GM10266 (cell line): Measurements from ENCODE around the gene CDC40.

Experiments
- DNase-seq: peaks from one replicate; pipeline ENCODE4 v3.0.0; 2012; ENCODE audit errors: extremely low spot score
- CTCF ChIP-seq: IDR thresholded peaks from 2 replicates; pipeline ENCODE4 v1.5.1; 2012; ENCODE audit warnings: mild to moderate bottlenecking, low read depth; ENCODE audit not compliant: control insufficient read depth, insufficient read depth; ENCODE audit errors: missing control alignments

Gene CDC40

DNA sequence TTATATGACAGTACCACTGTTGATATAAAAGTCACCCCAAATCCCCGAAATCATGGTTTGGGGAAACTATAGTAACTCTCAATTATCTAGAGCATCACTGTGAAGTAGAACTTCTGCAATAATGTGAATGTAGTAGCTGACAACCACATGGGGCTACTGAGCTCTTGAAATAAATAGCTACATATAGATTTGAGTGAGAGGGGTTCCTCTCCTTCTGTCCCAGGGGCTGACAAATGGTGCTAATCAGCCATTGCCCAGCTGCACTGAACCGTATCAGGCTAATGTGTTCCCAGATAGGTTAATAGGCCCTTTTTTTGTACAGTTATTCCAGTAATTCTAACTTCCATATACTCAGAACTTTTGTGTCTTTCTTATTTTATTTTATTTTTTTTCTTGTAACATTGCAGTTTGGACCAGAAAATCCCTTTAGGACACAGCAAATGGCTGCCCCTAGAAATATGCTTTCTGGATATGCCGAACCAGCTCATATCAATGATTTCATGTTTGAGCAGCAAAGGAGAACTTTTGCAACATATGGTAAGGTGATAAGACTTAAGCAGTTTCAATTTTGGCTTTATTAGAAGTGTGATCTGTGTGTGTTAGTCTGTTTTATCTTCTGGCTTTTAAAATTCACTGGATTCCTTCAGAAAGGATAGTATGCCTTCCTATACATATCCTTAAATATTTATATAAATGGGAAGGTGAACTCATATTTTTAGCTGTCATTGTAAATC, 21.1 kb downstream of the CDC40 start:
- no peak for TF ChIP-seq CTCF
- DNase-seq = no peak

- DNase-seq = no peak
- TF ChIP-seq CTCF = no peak
Observed at GRCh38 chr6:110207652-110208051, 27.4 kb downstream of the CDC40 start.

- DNase-seq = no peak
- TF ChIP-seq CTCF = no peak
Observed at GRCh38 chr6:110211753-110212152, 31.5 kb downstream of the CDC40 start.

DNA sequence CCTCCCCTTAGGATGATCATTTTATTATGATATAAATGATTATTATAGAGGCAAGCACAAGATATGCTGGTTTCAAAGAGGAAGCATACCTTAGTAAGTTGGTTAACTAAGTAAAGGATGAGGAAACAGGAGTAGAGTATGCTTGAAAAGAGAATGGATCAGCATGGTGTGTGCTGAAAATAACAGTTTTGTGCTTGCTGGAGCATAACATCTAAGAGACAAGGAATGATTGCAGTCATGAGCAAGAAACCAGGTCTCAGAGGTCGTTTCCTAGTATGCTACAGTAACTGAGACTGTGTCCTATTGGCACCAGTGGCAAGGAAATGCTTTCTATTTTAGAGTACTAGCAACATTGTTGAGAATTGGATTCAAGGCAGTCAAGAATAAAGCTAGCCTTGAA, 34.1 kb downstream of the CDC40 start:
- TF ChIP-seq CTCF = no peak
- no peak for DNase-seq

DNA sequence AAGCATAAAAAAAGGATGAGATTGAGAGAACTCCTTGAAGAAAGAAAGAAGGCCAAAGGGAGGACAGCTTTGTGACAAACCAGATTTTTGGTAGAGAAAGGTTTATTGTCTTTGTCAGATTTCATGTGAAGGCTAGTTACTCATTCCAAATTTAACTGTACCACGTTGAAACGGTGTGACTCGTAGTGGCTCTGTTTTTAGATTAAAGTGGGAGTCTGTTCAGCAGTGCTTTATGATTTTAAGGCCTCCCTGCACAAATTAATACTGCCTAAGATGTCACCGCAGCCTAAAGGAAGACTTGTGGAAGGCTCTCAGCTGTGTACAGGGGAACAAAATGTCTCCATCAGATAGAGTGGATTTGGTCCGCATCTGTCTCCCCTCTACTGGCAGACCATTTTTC, 35.9 kb downstream of the CDC40 start:
- no peak for TF ChIP-seq CTCF
- no peak for DNase-seq

DNA sequence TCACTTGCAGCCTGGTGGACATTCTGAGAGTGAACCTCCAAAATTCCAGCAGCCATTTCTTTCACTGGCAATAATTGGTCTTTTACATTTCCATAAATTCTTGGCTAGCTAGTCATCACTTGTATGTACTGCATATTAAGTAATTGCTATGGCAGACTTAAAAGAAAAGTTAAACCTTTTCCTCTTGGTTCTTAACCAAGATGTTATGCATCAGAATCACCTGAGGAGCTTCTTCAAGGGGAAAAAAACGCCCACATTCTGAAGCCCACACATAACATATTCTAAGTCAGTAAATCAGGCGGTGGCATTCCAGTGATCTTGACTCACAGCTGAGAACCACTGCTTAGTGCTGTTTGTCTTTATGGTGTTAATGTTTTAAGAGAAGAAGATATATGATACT, 37.0 kb downstream of the CDC40 start:
- no peak for TF ChIP-seq CTCF
- no peak for DNase-seq

DNA sequence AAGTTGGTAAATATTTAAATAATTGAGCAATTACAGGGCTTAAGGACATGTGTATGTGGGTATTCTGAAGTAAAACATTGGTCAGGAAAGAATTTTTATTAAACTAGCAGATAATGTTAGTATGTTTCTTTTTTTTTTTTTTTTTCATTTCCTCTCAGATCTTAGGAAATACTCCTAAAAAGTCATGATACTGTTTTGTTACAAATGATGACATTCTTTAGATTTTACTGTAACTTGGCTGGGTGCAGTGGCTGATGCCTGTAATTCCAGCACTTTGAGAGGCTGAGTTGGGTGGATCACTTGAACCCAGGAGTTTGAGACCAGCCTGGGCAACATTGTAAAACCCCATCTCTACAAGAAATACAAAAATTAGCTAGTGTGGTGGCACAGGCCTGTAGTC, 41.5 kb downstream of the CDC40 start:
- TF ChIP-seq CTCF = no peak
- no peak for DNase-seq
